CD4-positive, alpha-beta T cell treated with Interleukin-6 for 4 hours (primary cell): ENCODE results near the gene MRPL37.

Source experiments
- DNase-seq: peaks from one replicate; pipeline ENCODE4 v3.0.0-alpha.2; 2020; ENCODE audit warnings: mixed read lengths

MRPL37 gene

DNA sequence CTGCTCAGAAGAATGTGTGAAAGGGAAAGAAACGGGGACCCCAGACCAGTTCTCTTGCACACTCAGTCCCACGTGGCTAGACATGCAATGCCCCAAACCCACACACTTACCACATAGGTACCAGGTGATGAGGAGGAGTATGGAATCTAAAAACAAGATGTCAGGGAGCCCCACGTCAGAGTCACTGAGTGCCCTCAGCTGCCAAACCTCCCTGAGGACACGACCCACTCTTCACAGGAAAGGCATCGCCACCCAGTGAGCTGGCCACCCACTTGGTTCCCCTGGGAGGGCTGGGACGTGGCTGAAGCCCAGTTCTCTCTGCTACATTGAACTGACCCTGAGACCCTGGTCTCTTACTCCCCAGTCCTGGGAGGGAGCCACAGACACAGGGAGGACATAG is 41.4 kb downstream of the MRPL37 start:
- DNase-seq, result no peak

DNA sequence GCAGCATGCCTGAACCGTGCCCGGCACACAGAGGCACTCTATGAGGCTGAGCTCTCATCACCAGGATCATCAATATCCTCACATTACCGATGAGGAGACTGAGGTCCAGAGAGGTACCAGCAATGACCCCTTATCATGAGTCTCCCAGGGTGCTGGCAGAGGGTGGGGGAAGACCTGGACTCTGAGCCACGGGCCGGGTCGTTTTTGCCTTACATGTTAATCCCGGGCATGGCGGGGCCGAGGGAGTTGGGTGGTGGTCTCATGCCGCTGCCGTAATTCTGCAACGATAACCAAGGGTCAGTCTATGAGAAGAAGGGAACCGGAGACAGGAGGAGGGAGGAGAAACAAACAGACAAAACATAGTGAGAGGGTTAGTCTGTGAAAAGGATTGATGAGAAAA is 43.1 kb downstream of the MRPL37 start:
- no peak for DNase-seq

DNA sequence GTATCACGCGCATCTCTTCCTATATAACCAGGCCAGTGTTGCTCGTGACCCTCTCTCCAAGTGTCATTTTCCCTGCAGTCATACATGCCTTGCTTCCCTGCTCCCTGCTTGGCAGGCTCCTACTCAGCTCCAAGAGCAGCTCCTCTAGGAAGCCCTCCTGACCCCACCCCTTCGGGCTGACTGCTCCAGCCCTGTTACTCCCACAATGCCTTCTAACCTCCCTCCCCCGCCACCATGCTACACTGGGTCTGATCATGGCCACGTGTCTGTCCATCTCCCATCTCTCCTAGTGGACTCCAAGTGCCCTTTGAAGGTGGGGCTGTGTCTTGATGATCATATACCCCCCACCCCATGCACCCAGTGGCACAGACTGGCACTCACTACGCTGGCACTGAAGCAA is 44.7 kb downstream of the MRPL37 start:
- no peak for DNase-seq

DNA sequence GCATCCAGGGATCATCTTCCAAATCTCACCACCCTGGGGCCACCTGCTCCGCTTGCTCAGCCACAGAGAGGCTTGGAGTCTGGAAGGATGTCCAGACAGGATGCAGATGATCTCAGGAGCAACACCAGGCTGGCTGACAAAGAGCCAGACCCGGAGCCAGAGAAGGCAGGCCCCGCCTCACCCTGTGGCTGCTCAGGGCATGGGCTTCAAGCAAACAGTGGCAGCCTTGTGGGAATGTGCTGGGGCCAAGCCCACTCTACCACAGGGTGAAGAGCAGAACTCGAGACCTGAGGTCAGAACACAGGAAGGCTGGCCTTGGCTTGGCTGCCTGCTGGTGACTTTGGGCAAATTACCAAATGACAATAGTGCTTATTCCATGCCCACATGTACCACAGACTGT is 45.5 kb downstream of the MRPL37 start:
- DNase-seq, result no peak

DNA sequence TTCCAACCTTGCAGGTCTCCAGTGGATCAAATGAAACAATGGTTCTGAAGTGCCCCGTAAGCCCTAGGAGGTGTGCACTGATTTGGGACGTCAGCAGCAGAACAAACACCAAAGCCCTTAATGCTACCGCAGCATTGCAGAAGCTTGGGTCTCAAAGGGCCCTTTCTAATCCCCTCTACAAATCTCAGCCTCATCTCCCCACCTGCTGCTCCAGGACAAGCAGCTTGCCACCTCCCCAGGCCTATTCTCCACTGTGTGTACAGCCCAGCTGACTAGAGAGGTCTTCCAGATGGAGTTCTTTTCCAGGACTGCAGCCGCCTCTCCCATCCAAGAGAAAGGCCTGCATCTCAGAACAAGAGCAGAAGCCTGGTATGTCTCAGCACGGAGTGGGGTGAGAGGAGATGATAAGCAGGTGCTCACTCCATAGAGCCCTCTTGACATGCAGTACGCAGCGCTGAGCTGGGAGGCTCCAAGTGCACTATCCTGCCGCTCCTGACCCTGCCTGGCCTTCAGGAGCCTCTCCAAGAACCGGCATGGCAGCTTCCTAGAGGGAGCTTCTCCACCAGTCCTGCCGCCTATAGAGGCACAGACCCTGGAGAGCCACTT is 46.3 kb downstream of the MRPL37 start:
- DNase-seq, result no peak

DNA sequence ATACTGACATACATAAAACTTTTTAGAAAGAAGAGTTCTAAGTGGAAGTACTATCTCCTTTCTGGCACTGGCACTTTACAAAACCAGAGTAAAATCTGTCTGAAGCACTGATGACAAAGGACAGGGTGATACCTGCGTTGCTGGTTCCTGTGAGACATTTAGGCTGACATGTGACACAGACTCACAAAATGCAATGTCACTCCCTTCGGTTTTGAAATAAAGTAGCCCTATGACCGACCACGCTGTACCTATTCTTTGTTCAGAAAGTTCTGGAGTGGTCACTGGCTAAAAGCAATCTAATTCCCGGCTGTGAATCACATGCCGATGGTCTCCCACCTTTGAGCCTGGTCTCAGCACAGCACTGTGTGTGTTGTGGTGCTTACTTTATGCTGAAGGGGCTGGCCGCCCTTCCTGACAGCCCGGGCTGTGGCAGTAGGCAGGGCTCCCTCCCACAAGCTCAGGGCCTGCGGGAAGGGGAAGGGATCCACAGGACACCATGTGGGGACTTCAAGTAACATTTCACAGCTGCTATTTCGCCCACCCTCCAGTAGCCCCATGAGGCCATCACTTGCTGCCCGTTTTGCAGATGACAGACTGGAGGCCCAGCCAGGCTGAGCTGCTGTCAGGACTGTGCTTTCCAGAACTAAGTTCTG is 48.0 kb downstream of the MRPL37 start:
- DNase-seq, result no peak

DNA sequence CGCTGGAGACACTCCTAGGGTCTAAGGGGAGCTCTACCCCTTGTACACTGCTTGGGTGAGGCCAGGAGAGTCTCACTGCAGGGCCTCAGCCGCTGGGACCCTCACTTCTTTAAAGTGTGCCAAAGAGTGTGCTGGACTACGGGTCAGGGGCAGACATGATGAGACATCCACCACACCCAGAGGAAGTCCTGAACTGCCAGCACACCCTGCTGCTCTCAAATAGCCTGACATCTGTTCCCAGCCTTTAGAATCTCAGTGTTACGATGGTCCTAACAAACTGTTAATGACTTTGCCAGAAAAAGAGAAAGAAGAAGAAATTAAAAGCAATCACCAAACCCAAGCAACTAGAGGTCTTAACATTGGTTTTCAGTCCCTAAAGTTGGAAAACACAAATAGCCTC is 49.0 kb downstream of the MRPL37 start:
- DNase-seq, result no peak

DNA sequence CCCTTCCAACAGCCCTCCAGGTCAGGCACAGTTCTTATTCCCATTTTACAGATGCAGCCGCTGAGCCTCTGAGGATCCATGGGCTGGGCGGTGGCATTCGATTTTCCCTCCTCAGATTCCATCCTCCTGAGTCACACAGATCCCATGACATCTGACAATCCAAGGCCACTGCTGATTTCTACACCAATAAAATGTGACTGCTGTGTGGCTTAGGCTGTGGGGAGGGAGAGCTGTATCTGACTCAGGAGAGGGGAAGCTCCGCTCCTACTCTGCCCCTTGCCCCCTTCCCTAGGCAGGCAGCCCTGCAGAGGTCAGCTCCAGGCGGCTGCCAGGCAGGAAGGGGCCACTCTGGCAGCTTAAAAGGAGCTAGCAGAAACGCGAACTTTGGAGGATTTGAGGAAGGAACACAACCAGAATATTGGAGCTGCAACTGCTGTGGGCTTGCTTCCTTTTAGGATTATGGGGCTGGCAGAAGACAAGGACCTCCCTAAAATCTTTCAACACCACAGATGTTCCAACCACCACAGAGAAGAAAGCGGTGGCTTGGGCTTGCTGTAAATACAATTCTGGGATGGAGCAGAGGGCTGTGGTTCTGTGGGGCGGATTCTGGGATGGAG is 50.0 kb downstream of the MRPL37 start:
- no peak for DNase-seq

DNA sequence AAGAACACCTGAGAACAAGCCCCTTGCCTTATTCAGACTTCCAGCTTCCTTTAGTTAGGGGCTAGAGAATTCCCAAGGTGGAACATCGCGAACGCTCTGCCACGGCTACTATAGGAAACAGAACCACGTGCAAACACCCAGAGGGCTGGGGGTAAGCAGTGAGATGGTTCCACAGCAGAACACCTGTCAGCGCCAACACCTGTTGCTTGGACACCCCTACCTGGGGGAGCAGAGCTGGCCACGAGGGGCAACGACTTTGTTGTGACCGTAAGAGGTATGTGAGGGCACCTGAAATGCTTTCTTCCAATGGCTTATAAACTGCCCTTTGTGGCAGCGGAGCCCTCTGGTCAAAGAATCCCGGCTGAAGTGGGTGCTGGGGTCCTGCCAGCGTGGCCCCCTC is 50.7 kb downstream of the MRPL37 start:
- DNase-seq, result no peak

DNA sequence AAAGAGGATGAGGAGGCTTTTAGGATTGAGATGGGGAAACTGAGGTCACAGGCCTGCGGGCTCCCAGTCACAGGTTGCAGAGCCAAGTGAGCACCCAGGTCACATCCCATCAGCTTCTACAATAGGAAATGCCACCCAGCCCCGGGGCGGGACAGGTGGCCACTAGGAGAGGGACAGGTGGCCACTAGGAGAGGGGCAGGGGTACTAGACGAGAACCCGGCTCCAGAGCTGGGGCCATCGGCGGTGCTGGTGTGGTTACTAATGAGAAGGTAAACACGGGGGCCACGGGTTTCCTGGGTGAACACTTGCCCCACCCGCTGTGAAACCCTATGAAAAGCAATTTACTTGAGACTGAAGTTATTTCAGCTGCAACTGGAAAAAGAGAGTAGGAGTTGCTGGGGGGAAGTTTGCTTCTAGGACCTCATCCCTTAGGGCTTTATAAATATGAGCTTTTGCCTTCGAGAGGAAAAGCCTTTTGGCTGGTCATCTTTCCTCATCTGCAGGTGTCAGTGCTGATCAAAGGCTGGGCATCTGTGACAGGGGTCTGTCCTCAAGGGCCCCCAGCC is 52.5 kb downstream of the MRPL37 start:
- DNase-seq, result no peak

DNA sequence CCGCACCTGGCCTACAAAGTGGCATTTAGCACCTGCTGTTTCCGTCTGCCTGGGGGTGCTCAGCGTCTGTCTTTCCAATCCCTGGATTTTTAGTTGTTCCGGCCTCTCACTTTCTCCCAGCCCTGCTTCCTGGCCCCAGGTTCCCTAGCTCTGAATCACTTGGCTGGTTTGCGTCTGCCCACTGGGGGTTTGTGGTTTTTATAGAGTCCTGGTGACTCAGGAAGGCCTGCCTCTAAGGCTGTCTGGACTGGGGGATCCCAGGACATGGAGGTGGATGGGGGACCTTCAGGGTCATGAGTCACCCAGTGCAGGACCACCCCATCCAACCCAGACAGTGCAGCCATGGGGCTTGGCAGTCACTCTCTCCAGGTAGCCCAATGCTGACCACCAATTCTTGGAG is 53.5 kb downstream of the MRPL37 start:
- DNase-seq, result no peak

DNA sequence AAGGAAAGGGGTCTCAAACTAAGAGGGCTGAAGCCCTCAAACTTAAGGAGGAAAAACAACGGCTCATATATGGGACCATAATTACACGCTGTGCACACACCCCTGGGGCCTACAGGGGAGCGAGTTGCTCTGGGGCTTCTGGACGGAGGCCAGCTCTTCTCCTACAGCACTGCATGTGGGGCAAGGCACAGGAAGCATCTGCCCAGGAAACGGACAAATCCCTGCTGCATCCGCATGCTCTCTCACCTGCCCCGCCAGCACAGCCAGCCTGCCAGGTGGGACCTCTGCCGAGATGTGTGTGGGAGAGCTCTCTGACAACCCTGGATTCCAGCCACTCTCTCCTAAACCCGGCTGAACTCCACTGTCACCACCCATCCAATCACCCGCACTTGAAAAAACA is 54.1 kb downstream of the MRPL37 start:
- no peak for DNase-seq

DNA sequence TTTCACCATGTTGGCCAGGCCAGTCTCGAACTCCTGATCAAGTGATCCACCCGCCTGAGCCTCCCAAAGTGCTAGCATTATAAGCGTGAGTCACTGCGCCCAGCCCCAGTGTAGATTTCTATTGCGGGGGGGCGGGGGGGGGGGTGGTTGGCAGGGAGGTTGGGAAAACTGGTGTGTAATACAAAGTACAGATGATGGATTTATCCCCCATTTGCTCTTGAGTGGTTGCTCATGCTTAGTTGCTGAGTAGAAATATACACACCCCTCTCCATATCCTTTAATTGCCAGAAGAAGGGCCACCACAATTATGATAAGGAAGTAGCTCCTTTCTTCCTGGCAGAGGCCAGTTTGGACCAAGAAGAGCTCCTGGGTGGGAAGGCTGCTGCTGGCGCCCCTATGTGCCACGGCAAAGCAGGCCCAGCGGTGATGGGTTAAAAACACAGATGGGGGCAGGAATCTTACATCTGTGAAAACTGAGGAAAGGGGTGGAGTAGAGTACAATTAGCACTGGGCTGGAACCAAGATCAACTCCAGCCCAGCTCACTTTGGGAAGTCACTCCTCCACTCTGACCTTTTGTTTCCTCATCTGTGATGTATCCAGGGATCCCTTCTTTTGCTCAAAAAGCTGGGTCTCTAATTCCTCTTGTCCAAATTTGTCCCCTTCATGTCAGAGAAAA is 55.2 kb downstream of the MRPL37 start:
- DNase-seq, result no peak

DNA sequence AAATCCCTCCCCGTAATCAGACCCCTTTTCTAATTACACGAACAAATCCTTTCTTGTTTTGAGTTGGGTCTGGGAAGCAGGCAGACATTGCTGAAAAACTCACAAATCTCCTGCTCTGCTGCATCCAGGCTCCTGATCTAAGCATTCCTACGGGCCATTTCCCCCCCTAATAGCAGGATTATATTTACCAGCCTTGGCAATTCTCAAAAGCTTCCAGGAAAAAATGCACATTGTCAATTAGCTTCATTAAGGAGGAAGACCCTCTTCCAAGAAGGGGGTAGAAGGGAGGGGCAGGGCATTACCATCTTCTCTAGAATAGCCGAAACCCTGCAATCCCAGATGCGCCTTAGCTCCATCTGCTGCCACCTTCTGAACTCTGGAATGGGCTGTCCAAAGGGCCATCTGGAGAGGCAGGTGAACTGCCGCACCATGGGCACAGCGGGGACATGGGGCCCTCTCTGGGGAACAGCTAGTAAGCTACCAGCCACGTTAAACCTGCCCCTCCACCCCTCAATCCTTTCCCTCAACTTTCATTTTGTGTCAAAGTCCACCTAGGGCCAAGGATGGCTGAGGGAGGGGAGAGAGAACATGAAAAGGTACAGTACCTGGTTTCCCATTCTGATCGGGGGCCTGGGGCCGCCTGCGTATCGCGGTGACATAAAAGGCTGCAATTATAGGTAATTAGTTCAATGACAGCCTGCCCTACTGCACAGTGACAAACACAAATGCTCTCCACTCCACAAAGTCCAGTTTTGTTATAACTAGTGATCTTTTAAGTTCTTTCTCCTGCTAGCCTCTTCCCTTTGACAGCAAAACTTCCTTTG is 56.8 kb downstream of the MRPL37 start:
- no peak for DNase-seq

DNA sequence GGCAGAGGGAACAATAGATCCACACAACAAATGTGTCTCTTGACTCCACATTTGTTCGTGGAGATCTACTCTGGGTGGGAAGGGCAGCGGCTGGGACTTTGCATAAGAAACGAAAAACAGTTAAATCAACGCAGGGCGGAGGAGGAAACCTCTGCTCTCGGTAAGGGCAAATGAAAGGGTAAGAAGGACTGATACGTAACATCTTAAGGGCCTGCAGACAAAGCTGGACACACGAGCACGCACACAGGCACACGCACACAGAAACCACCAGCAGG is 57.3 kb downstream of the MRPL37 start:
- no peak for DNase-seq

DNA sequence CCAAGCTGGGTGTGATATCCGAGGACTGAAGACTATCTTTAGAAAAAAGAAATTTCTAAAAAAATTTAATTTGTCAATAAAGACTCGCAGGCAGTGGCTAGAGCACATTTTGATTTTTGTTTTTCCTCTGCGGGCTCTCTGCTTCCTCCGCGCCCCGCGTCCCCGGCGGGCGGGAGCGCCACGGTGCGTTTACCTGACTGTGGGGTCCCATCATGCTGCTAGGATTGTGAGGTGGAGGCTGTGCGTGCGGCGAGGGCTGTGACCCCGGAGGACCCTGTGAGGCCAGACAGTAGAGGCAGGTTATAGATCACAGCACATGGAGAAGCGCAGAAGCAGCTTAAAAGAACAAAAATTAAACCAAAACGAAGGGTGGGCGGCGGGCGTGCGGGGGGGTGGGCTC is 57.9 kb downstream of the MRPL37 start:
- no peak for DNase-seq

DNA sequence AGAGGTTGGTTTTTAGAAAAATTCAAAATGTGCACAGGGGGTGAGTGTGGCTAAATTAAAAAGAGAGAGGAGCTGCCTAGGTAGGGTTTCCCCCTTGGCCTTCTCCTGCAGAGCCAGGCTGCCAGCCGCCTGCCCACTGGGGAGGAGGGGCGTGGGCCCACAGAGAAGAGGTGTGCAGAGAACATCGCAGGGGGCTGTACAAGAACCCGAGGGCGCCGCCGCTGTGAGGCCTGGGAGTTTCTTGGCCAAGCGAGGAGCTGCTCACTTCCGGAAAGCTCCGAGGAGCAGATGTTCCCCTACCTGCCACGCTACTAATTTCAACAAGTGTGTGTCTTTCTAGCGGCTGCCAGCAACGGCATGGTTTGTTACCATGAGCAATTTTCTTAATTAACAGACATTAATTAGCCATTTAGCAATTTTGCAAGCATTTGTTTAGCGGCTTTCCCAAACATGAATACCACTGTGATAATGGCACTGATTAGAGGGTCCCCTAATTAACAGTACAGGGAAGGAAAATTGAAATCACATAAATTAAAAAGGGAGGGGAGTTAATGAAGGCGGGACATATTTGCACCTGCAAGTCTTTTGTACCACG is 59.7 kb downstream of the MRPL37 start:
- DNase-seq, result no peak

DNA sequence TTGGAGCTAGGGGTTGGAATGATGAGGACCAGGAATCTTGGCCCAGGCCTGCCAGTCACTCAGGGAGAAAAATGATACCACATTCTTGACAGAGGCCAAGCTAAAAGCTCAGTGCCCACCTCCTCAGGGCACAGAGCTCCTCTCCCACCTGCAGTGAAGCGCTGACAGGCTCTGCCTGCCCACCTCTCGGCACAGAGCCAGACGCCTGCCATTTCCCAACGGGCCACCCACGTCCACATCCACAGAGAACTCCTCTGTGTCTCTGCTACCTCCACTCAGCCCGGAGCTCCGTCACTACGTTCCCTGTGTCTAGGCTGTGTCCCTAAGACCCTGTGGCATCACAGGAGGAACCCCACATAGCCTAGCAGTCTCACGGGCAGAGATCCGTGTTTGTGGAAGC is 60.8 kb downstream of the MRPL37 start:
- no peak for DNase-seq

DNA sequence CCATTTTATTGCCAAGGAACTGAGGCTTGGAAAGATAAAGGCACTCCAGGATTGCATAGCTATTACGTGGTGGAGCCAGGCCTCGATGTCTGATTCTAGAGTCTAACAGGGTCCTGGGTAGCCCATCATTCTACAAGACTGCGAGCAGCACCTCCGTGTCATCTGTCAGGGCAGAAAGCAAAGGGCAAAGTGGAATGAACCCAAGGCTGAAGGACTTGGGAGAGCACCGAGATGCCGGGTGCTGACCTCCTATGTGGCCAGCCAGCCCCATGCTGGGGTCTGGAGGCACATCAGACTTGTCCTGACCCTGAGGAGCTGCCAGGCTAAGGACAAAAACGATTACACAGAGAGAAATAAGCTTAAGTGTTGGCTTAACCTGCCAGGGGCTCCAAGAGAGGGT is 62.3 kb downstream of the MRPL37 start:
- DNase-seq, result no peak

DNA sequence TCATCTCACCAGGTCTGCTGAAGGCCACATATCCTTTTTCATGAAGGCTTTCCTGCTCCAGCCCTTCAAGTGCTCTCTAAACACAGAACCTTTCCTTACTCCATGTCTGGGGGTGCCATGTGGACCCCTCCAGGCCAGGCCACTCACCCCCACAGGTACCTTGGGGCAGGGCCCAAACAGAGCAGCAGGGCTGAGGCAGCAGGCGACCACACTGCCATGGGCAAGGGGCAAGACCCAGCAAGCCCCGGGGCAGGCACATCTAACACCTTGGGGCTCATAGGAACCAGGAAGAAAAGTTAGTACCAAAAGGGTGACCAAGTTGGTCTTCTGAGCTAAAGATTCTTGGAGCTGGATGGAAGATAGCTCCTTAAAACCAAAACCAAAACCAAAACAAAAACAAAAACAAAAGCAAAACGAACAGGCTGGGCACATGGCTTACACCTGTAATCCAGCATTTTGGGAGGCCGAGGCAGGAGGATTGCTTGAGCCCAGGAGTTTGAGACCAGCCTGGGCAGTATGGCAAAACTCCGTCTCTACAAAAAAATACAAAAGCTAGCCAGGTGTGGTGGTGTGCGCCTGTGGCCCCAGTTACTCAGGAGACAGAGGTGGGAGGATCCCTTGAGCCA is 63.7 kb downstream of the MRPL37 start:
- no peak for DNase-seq

DNA sequence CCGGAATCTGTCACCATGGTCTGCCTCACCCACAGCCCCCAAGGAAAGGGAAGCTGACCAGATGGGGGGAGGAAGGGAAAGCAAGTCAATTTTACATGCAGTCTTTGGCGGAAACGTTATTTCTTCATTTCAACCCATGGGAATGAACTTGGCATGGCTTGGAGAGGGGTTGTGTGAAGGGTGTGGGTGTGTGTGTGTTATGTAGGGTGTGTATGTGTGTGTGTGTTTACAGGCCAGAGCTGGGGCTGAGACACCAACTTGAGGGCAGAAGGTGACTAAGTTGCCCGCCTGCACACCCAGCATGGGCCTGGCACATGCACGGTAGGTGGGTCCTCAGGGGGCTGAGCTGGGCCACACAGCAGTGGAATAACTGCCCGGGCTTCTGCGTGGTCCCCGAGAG is 65.2 kb downstream of the MRPL37 start:
- DNase-seq, result no peak

DNA sequence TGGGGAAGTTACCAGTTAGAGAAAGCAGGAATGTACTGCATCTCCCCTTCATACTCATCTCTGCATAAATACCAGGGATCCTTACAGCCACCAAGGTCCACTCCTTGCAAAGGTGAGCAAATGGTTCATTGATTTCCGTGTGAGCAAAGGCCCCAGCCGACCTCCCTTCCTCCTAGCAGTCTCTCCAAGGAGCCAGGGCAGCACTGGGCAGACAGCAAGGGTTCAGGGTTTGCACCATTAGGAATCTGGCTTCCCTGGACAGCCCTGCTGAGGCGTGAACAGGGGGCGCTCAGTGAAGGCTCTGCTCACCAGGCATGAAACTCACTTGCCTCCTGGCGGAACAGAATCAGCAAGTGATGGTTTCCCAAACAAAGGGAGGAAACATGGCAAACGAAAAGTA is 65.7 kb downstream of the MRPL37 start:
- no peak for DNase-seq
